GM21786 (cell line): ENCODE data around the gene HDHD2.

Experiments
- ATAC-seq: cut with Tn5 transposase; IDR thresholded peaks from one replicate; pipeline ENCODE4 v1.9.1; 2021; ENCODE audit not compliant: unreplicated experiment

HDHD2 gene

DNA sequence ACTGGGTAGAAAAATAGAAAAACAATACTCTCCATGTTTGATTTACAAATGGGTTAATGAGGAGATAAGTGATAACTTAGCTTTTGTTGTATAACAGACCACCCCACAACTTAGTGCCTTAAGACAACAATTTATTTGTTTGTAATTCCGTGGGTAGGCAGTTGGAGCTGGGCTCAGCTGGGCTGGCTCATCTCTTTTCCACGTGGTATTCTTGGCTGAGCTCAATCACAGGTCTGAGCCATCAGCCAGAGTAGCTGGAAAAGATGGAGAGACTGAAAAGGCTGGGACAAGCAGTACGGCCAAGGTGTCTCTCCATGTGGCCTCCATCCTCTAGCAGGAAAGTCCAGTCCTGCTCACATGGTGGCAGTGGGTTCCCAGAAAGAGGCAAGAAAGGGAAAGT lies 82.7 kb downstream of the HDHD2 start:
- ATAC-seq = no peak

DNA sequence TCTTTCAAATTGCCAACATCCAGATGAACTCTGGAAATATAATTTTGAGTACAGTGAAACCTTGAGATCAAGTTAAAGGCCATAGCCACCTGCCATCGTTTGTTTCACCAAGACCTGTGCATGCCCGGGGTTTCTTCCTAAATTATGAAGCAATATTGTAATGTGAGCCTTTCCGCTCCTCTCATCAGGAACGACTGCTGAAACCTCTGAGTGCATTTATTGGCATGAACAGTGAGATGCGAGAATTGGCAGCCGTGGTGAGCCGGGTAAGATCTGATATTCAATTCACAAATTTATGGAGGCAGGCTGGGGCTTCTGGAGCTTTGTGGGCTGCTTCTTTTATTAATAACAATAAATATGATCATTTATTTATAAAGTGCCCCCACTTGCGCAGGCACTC lies 87.2 kb downstream of the HDHD2 start:
- ATAC-seq = no peak

DNA sequence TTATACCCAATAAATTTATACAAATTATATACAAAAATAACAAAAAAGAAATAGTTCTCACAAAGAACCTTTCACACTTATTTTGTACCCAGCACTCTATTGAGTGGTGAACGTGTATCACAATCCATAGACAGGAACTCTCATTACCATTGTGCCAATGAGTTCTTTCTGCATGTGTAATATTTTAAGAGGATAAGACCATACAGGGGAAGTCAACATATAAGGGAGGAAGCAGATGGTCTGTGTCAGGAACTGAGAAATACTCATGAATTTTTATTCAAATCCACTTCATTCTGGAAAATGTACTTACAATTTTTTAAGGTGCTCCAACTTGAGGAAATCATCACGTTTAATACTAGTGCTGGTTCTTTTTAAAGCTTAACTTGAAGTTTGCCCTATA lies 87.8 kb downstream of the HDHD2 start:
- ATAC-seq = no peak
